Loucy (cell line): ENCODE measurements around the gene PPP2R5B.

ENCODE experiments used
- H2AFZ ChIP-seq: fragments of 200-600 bp; sonication (generic); 2 replicates; pipeline ENCODE4 v1.6.0; 2016; ENCODE audit warnings: antibody characterized with exemption, mild to moderate bottlenecking, low read length, moderate library complexity
- H3F3A ChIP-seq: fragments of 200-600 bp; 2 replicates; pipeline ENCODE4 v1.6.0; 2016; ENCODE audit warnings: antibody characterized with exemption, low read depth, mild to moderate bottlenecking
- H3K27me3 ChIP-seq: fragments of 200-600 bp; sonication (generic); 2 replicates; pipeline ENCODE4 v1.6.1; 2014; ENCODE audit warnings: low read length, mild to moderate bottlenecking; ENCODE audit not compliant: insufficient read depth, poor library complexity, severe bottlenecking
- H3K36me3 ChIP-seq: fragments of 200-600 bp; sonication (generic); 2 replicates; pipeline ENCODE4 v1.6.1; 2016; ENCODE audit warnings: low read length; ENCODE audit not compliant: insufficient read depth
- H3K4me1 ChIP-seq: fragments of 200-600 bp; sonication (generic); 2 replicates; pipeline ENCODE4 v1.5.1; 2014; ENCODE audit warnings: low read length, mild to moderate bottlenecking; ENCODE audit not compliant: insufficient read depth, poor library complexity, severe bottlenecking
- H3K4me2 ChIP-seq: fragments of 200-600 bp; sonication (generic); 2 replicates; pipeline ENCODE4 v1.6.0; 2014; ENCODE audit warnings: antibody characterized with exemption, low read length, low read depth, mild to moderate bottlenecking; ENCODE audit not compliant: poor library complexity, severe bottlenecking
- H3K4me3 ChIP-seq: fragments of 200-600 bp; sonication (generic); 2 replicates; pipeline ENCODE4 v1.5.1; 2014; ENCODE audit warnings: low read length, mild to moderate bottlenecking, mixed read lengths; ENCODE audit not compliant: poor library complexity, severe bottlenecking
- H3K79me2 ChIP-seq: fragments of 200-600 bp; sonication (generic); 2 replicates; pipeline ENCODE4 v1.6.1; 2014; ENCODE audit warnings: low read length; ENCODE audit not compliant: insufficient read depth
- H3K9ac ChIP-seq: fragments of 200-600 bp; sonication (generic); 2 replicates; pipeline ENCODE4 v1.6.0; 2014; ENCODE audit warnings: mild to moderate bottlenecking, low read depth, low read length, moderate library complexity; ENCODE audit not compliant: poor library complexity, severe bottlenecking
- H3K9me2 ChIP-seq: fragments of 200-600 bp; sonication (generic); replicated peaks from 2 replicates; pipeline ENCODE4 v1.6.1; 2016; ENCODE audit warnings: low read depth, low read length, mixed read lengths
- H3K9me3 ChIP-seq: fragments of 200-600 bp; sonication (generic); 2 replicates; pipeline ENCODE4 v1.6.1; 2014; ENCODE audit warnings: mild to moderate bottlenecking, antibody characterized with exemption, low read length, low read depth; ENCODE audit not compliant: insufficient read depth
- H4K20me1 ChIP-seq: fragments of 200-600 bp; sonication (generic); 2 replicates; pipeline ENCODE4 v1.6.0; 2014; ENCODE audit warnings: antibody characterized with exemption, low read length, mild to moderate bottlenecking; ENCODE audit not compliant: insufficient read depth, poor library complexity, severe bottlenecking
- EZH2phosphoT487 ChIP-seq: fragments of 200-600 bp; IDR thresholded peaks from 2 replicates; pipeline ENCODE4 v1.6.1; 2018; ENCODE audit warnings: antibody characterized with exemption, mild to moderate bottlenecking, moderate library complexity, borderline replicate concordance
- TF ChIP-seq, protein P1 (sequence below): fragments of 200-600 bp; sonication (generic); conservative IDR thresholded peaks from 2 replicates; pipeline ENCODE4 v1.5.1; 2014; ENCODE audit warnings: mild to moderate bottlenecking, antibody characterized with exemption, low read length

Gene PPP2R5B

DNA sequence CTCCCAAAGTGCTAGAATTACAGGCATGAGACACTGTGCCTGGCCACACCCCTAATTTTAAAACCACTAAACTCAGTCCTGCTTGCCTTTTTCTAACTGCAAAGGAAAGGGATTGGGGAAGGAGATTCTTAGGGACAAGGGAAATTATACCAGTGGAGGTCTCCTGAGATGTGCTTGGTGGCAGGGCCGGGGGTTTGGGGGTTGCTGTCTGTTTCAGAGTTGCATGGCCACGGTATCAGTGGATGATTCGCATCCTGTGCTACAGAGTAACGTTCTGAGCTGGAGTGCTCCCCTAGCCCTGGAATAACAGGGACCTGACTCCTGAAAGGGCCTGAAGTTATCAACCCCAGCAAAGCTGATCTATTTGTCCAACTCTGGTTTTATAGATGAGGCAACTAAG lies 12.1 kb downstream of the PPP2R5B start:
- H3K27me3 ChIP-seq, result no peaks in the 10 kb centered on the region
- no peaks in the 10 kb centered on the region for H3K9me2 ChIP-seq
- no peak overlapping the region for H3K4me2 ChIP-seq
- no peaks in the 10 kb centered on the region for H3K9me3 ChIP-seq
- H3F3A ChIP-seq, result no peaks in the 10 kb centered on the region
- H2AFZ ChIP-seq, result no peak overlapping the region
- no peaks in the 10 kb centered on the region for H3K36me3 ChIP-seq
- TF ChIP-seq, protein P1, sequence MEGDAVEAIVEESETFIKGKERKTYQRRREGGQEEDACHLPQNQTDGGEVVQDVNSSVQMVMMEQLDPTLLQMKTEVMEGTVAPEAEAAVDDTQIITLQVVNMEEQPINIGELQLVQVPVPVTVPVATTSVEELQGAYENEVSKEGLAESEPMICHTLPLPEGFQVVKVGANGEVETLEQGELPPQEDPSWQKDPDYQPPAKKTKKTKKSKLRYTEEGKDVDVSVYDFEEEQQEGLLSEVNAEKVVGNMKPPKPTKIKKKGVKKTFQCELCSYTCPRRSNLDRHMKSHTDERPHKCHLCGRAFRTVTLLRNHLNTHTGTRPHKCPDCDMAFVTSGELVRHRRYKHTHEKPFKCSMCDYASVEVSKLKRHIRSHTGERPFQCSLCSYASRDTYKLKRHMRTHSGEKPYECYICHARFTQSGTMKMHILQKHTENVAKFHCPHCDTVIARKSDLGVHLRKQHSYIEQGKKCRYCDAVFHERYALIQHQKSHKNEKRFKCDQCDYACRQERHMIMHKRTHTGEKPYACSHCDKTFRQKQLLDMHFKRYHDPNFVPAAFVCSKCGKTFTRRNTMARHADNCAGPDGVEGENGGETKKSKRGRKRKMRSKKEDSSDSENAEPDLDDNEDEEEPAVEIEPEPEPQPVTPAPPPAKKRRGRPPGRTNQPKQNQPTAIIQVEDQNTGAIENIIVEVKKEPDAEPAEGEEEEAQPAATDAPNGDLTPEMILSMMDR, result no peak
- no peak for TF ChIP-seq EZH2phosphoT487
- no peaks in the 10 kb centered on the region for H3K79me2 ChIP-seq
- H3K4me3 ChIP-seq, result no peak overlapping the region
- H3K9ac ChIP-seq, result no peak overlapping the region
- H3K4me1 ChIP-seq, result no peaks in the 10 kb centered on the region
- no peaks in the 10 kb centered on the region for H4K20me1 ChIP-seq

DNA sequence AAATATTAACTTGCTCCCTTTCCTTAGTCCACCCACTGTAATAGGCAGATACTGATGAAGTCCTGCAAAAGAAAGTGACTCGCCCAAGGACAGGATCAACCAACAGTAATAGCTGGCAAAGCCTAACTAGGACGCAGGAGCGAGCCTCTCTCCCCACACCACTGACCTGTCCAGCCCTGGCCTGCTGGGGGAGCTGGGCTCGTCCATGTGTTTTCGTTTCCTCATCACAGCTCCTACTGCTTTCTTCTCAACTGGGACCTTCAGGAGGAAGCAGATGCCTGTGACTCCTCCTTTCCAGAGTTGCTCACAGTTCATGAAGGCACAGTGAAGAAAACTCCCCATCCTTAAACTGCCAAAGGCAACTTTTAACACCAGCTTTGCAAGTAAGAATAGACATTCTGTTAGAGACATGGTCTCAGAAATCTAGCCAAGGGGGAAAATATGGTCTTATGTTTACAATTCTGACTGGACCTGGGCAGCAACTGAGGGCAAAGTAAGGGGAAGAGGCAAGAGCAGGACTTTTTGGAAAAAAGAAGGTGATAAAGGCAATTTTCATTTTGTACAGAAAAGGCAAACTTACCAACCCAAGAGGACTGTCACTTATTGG lies 22.8 kb downstream of the PPP2R5B start:
- Histone ChIP-seq H3K4me3 (no peak overlapping the region), H3K4me1 (no peaks in the 10 kb centered on the region), H3K4me2 (no peak overlapping the region), H3K36me3 (no peaks in the 10 kb centered on the region), H3K27me3 (no peaks in the 10 kb centered on the region), H2AFZ (no peak overlapping the region), H3K9me3 (no peaks in the 10 kb centered on the region), H3K79me2 (no peaks in the 10 kb centered on the region), H3F3A (no peaks in the 10 kb centered on the region), H4K20me1 (no peaks in the 10 kb centered on the region), H3K9me2 (no peaks in the 10 kb centered on the region), H3K9ac (no peak overlapping the region)
- no peak for TF ChIP-seq EZH2phosphoT487
- TF ChIP-seq, protein P1, result no peak

DNA sequence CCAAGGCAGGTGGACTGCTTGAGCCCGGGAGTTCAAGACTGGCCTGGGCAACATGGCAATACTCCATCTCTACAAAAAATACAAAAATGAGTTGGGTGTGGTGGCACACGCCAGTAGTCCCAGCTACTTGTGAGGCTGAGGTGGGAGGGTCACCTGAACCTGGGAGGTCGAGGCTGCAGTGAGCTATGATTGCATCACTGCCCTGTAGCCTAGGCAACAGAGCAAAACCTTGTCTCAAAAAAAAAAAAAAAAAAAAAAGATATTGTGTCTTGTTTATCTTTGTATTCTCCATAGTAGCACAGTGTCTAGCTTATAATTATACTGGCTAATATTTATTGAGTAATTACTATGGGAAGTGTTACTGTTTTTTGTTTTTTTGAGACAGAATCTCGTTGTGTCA lies 27.0 kb downstream of the PPP2R5B start:
- H4K20me1 ChIP-seq, result no peaks in the 10 kb centered on the region
- peaks cover 5% of the 10 kb centered on the region for H3K27me3 ChIP-seq
- TF ChIP-seq, protein P1, result no peak
- TF ChIP-seq EZH2phosphoT487, result no peak

More for the DNA sequence above, 27.0 kb downstream of the PPP2R5B start:
- H3K4me1 ChIP-seq, result no peaks in the 10 kb centered on the region
- H3K9ac ChIP-seq, result no peak overlapping the region
- H3K4me2 ChIP-seq, result no peak overlapping the region
- H3K9me3 ChIP-seq, result no peaks in the 10 kb centered on the region
- H3K9me2 ChIP-seq, result no peaks in the 10 kb centered on the region
- no peaks in the 10 kb centered on the region for H3K79me2 ChIP-seq
- no peaks in the 10 kb centered on the region for H3F3A ChIP-seq
- no peaks in the 10 kb centered on the region for H3K36me3 ChIP-seq
- no peak overlapping the region for H2AFZ ChIP-seq
- H3K4me3 ChIP-seq, result no peak overlapping the region
